Measurements from ENCODE around the gene LYPD4.
"Not testable (repeated sequence)": the region's sequence is repeated elsewhere in the genome, so short reads cannot be mapped to it uniquely, and the experiment has no call there.

LYPD4 gene, protein sequence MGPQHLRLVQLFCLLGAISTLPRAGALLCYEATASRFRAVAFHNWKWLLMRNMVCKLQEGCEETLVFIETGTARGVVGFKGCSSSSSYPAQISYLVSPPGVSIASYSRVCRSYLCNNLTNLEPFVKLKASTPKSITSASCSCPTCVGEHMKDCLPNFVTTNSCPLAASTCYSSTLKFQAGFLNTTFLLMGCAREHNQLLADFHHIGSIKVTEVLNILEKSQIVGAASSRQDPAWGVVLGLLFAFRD

DNA sequence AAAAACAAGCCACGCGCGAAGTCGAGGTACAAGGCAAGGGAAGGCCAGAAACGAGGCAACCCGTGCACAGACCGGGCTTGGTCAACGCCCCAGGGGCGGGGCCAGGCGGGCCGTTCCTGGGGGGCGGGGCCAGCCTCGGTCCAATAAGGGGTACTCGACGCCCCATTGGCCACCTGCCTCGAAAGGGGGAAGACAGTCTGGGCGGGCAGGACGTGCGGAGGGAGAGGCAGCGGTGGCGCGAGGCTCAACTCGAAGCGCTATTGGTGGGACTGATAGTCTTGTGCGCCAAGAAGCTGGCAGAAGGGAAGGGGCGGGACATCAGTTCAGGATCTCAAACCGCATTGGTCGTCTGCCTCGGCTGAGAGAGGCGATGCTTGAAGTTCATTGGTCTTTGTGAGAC is at the start of gene LYPD4:
Gene LYPD4 (minus strand): TSS at position 83 of the 400 bp plus-strand sequence. CDS start 5,398 bp downstream, outside the sequence.
- DNase-seq (ENCODE audit: low spot score): no peak

GRCh38 chr19:41893899-41894298 is 49.4 kb upstream of the LYPD4 start:
- no peak for DNase-seq (ENCODE audit: low spot score)

- DNase-seq (ENCODE audit: low spot score): no peak
Measured at GRCh38 chr19:41892173-41892902, 47.9 kb upstream of the LYPD4 start.

- DNase-seq (ENCODE audit: low spot score): no peak
Measured at GRCh38 chr19:41890936-41891335, 46.5 kb upstream of the LYPD4 start.

DNA sequence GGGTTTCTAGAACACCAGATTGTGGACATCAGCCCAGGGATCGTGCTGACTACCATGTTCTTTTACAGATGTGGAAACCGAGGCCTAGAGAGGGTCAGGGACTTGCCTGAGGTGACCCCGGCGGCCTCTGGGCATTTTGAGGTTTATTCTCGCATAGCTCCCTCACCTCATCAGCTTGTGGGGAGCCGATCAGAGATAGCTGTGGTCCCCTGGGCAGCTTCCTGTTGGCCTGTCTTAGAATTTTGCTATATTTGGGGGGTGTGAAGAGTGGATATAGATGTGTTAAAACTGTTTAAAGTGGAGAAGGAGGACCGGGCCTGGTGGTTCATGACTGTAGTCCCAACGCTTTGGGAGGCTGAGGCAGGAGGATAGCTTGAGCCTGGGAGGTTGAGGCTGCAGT is 45.4 kb upstream of the LYPD4 start:
- no peak for DNase-seq (ENCODE audit: low spot score)

DNA sequence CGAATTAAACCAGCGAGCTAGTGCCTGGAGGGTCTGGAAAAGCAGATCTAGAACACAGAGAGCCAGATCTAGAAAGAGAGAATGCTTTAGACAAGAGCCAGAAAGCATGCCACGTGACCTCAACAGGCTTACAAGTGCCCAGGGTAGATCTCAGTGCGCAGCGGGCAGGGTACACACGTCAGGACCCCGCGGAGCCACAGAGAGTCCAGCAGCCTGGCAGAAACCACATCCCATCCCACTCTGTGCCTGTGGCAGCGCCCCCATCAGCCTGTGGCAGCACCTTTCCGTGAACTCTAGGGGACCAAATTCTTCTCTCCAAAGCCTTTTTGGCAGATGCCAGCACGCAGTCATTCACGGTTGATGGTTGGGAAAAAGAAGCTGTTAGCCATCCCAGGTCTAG is 44.4 kb upstream of the LYPD4 start:
- no peak for DNase-seq (ENCODE audit: low spot score)

DNA sequence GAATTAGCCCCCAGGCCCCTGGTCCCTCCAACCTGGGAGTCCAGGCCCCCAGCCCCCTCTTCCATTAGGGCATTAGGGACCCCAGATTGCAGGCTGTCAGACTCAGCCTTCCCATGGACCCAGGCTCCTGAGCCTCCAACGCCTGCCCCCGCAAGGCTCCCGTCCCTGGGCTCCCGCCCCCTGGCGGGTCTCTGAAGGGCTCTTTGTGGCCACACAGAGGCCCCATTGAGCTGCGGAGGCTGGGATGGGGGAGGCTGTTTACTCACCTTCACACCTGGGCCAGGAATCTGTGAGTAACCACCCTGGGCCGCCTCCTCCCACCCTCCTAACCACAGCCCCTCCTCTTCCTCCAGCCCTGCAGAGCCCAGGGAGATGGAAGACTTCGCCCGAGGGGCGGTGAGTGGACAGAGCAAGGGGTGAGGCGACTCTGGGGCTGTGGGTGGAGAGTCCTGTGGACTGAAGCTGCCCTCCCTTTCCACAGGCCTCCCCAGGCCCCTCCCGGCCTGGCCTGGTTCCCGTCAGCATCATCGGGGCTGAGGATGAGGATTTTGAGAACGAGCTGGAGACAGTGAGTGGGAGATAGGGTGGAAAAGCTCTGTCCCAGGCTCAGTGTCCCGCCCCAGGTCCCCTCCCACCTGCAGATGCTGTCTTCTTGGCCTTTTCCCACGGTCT is 43.4 kb upstream of the LYPD4 start:
- no peak for DNase-seq (ENCODE audit: low spot score)

DNA sequence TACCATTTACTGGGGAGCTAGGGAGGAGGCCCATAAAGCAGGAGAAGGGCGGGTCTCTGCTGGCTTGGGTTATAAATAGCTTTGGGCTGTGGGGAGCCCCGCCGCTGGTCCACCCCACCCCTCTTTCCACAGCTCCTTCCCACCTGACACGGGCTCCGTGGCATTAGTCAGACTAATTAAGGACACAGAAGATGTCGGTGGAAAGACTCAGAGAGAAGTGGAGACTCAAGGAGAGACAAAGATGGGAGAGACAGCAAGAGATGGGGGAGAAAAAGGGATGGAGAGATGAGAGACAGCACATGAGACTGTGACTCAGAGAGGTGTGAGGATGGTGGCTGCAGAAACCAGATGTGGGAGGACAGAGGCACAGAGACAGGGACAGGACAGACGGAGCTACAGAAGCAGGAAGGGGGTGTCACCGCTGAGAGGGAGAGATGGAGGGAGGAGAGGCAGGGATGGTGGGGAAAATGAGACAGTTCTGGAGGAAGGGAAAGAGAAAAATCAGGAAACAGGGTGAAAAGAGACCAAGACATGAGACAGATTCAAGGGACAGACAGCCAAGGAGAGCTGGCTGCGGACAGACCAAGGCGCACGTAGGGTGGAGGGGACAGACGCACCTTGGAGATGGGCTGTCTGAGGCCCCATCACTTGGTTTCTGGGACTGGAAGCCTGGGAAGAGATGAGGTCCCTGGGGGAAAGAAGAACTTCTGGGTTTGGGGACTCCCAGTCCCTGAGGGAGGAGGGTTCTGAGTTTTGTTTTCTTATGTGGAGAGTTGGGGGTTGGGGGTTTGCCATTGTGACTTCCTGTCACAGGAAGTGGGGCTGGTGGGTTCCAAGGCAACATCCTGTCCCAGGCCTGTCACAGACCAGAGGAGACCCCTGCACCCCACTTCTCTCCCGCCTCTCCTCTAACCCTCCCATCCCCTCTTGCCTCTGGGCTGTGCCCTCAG is 42.6 kb upstream of the LYPD4 start:
- DNase-seq (ENCODE audit: low spot score): no peak

DNA sequence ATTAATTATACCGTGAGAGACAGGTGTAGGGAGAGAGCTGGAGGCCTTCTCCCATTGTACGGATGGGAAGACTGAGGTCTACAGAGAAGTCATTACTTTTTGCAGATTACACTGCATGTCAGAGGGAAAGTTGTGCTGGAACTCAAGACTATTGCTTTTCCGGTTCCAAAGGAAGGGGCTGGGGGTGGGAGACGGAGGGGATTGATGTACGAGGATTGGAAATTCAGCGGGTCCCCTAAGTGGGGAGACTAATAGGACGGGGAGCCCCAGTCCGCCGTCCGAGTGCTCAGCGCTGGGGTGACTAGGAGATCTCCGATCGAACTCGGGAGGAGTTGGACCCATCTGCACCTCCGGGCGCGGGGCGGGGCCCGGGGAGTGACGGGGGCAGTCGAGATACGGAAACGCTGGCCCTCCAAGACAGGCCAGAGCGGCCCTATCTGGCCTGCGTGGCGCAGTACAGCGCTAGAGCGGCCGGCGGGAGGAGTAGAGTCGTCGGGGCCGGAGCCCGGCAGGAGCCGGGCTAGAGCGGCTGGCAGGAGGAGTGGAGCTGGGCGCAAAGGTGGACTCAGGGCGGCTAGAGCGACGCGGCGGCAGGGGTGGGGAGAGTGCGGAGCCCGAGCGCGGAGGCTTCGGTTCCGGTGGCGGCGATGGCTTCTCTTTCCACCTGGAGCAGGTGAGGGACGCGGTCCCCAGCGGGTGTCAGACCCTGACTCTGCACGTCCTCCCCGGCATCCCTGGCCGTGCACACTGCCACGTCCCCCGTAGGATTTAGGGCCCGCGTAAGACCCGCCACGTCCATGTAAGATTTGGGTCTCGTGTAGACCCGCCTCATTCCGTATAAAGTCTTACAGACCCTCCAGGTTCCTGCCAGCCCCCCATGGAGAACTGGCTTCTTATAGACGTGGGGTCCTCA is 39.6 kb upstream of the LYPD4 start:
- peak; percentile 98 for DNase-seq (ENCODE audit: low spot score)

- DNase-seq (ENCODE audit: low spot score): no peak
Measured at GRCh38 chr19:41883463-41883820, 39.0 kb upstream of the LYPD4 start.

- peak; percentile 63 for DNase-seq (ENCODE audit: low spot score)
Measured at GRCh38 chr19:41882568-41883462, 38.3 kb upstream of the LYPD4 start, which contains the start of gene ARHGEF1. Gene ARHGEF1, plus strand, starts transcription at chr19:41883184. Its CDS starts 4,899 bp downstream, at chr19:41888083.

DNA sequence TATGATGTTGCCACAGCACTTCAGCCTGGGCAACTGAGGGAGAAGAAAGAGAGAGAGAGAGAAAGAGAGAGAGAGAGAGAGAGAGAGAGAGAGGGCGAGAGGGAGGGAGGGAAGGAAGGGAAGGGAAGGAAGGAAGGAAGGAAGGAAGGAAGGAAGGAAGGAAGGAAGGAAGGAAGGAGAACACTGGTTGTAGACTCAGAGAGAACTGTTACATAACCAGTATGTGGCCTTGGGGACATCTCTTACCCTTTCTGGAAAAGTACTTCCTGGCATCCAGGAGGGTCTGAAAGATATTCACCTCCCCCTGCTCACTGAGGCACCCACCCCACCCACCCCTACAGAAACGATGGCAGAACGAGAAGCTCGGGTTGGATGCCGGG is 35.8 kb upstream of the LYPD4 start:
- no peak for DNase-seq (ENCODE audit: low spot score)

DNA sequence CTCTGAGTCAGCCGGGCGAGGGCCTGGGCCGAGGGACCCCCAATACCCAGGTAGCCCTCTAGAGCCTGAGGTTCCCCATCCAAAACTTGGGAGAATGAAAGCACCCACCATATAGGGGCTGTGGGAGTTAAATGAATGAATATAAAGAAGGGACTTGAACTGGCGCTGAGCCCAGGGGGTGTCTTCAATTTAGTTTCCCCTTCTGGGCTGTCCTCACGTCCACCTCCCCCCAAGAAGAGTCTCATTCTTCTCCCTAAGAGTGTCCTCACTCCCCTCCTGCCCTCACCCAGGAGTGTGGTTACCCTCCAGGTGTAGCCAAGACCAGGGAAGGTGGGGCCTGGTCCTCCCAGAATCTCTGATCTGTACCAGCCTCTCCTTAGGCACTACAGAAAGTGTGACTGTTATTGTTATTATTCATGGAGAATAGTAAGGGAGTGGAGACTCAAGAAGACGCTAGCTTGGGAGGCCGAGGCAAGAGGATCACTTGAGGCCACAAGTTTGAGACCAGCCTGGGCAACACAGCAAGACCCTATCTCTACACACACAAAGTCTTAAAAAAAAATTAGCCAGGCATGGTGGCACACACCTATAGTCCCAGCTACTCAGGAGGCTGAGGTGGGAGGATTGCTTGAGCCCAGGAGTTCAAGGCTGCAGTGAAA is 35.3 kb upstream of the LYPD4 start:
- no peak for DNase-seq (ENCODE audit: low spot score)

- no peak for DNase-seq (ENCODE audit: low spot score)
Measured at GRCh38 chr19:41879080-41879479, 34.6 kb upstream of the LYPD4 start.

DNA sequence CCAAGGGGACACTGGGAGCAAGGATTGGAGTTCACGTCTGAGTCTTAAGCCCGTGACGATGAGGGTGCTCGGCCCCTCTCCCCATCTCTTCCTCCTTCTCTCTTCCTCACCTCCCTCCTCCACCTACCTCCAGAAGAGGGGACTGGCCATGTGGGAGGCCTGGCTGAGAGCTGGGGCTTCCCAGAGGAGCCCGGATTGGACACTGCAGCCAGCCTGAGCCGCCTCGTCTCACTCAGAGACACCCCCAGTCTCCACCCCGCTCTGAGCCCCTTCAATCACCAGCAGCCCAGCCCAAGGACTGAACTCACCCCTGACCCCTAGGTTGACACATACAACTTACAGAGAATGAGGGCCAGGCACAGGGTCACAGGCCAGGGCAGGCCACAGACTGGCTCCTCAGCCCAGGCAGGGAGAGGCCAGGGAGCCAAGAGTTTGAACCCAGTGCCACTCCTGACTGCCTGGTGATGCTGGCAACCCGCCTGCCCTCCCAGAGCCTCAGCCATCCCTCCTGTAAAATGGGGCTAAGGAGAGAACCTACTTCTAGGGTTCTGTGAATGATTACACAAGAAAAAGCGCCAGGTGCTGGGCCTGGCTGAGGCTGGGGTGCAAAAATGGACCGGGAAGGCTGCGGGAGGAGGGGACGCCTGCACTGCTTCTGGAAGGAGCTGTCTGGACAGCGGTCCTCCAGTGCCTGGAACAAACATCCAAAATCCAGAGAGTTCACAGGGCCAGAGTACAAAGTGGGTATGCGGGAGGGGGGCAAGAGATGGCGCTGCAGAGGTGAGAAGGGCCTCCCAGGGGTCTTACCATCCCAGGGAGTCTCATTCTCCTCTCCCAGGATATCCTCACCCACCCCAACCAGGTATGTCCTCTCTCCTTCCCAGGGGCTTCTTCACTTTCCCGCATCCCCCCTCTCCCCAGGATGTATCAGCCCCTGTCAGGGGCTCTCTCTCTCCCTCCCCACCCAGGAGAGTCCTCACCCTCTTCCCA is 33.7 kb upstream of the LYPD4 start:
- no peak for DNase-seq (ENCODE audit: low spot score)

GRCh38 chr19:41876847-41877832 is 32.7 kb upstream of the LYPD4 start, which contains the start of gene CD79A:
Gene CD79A, plus strand, starts transcription at chr19:41877279. Its CDS starts 26 bp downstream, at chr19:41877305.
- DNase-seq (ENCODE audit: low spot score): no peak

GRCh38 chr19:41875973-41876372 is 31.5 kb upstream of the LYPD4 start:
- DNase-seq (ENCODE audit: low spot score): not testable (repeated sequence)
